ENCODE results near the gene CLSTN2. TPM values are rescaled to one million over a fixed set of nuclear protein-coding genes. Genes with fewer than 3 reads are reported as not detected.
A peak's percentile ranks its signal among the peaks of the same experiment; 100 is the strongest.

CLSTN2 gene
- total RNA-seq, 1 experiment from 2014 or later, result 0.84 TPM

- DNase-seq (ENCODE audit: low read depth), result no peak
Measured at GRCh38 chr3:140185375-140185774, 250.4 kb downstream of the CLSTN2 start.

GRCh38 chr3:140186421-140186920 is 251.5 kb downstream of the CLSTN2 start:
- DNase-seq (ENCODE audit: low read depth), result peak; percentile 50

DNA sequence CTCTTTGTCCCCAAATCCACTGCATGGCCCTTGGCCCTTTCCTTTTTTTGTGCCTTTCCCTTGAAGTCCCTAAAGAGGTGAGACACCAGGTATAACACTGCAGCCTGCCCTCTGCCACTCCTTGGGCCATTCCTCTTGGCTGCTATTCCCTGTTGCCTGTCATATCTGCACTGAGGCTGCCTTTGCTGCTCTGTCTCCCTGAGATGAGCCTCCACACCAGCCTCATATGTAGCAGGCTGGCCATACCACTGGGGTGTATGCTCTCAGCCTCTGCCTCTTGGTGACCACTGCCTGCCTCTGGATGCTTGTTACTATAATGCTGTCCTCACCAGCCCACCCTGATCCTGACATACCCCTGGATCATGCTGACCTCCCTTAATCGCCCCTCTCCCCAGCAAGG is 252.0 kb downstream of the CLSTN2 start:
- DNase-seq (ENCODE audit: low read depth), result no peak

DNA sequence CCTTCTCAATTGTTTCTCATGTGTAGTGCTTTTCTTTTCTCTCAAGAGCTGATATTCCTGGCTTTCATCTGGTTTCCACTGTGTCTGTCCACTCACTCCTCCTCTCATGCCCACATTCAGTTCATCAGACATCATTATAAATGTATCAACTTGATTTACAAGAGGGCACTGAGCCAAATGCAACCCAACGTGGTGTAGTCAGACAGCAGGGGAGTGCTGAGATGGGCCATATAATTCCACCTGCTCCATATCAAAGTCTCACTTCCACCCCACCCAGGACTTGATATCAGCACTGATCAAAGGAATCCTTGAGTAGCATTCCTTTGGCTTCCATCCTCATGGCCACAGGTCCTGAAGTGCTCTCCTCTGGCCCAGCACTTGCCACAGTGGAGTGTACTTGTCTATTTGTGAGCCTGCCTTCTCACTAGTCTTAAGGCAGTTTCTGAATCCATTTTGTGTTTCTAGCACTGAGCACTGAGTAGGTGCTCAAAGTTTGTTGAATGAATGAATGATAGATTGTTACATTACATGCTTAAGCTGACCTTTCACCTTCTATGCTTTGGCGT is 252.8 kb downstream of the CLSTN2 start:
- no peak for DNase-seq (ENCODE audit: low read depth)

GRCh38 chr3:140188285-140188684 is 253.3 kb downstream of the CLSTN2 start:
- DNase-seq (ENCODE audit: low read depth), result no peak

- DNase-seq (ENCODE audit: low read depth), result no peak
Measured at GRCh38 chr3:140189267-140189666, 254.3 kb downstream of the CLSTN2 start.

GRCh38 chr3:140189976-140190375 is 255.0 kb downstream of the CLSTN2 start:
- no peak for DNase-seq (ENCODE audit: low read depth)

GRCh38 chr3:140196970-140197369 is 262.0 kb downstream of the CLSTN2 start:
- no peak for DNase-seq (ENCODE audit: low read depth)

GRCh38 chr3:140198242-140198641 is 263.3 kb downstream of the CLSTN2 start:
- DNase-seq (ENCODE audit: low read depth), result no peak

GRCh38 chr3:140199008-140199407 is 264.0 kb downstream of the CLSTN2 start:
- DNase-seq (ENCODE audit: low read depth), result no peak

GRCh38 chr3:140199743-140200142 is 264.8 kb downstream of the CLSTN2 start:
- no peak for DNase-seq (ENCODE audit: low read depth)

DNA sequence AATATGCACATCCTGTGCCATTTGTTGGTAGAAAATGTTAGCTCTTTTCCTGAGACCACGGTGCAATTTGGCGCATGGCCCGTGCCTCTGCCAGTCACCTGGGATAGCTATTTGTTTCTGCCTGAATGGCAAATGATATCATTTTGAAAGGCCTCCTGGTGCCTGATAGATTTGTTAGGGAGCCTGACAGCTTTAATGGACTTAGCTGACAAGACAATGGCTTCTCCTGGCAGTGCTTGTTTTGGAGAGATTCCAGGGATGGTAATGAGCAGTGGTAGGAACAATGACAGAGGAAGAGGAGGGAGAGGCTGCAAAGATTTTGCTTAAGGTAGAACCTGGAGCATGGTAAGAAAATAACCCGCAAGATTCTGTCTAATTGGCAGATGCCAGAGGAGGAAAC is 268.5 kb downstream of the CLSTN2 start:
- DNase-seq (ENCODE audit: low read depth), result no peak

- no peak for DNase-seq (ENCODE audit: low read depth)
Measured at GRCh38 chr3:140204271-140204984, 269.4 kb downstream of the CLSTN2 start.

- no peak for DNase-seq (ENCODE audit: low read depth)
Measured at GRCh38 chr3:140205598-140205997, 270.6 kb downstream of the CLSTN2 start.

GRCh38 chr3:140206196-140207040 is 271.4 kb downstream of the CLSTN2 start:
- peak; percentile 64 for DNase-seq (ENCODE audit: low read depth)

GRCh38 chr3:140207541-140207940 is 272.6 kb downstream of the CLSTN2 start:
- no peak for DNase-seq (ENCODE audit: low read depth)

GRCh38 chr3:140216249-140216648 is 281.3 kb downstream of the CLSTN2 start:
- DNase-seq (ENCODE audit: low read depth), result peak; percentile 13

DNA sequence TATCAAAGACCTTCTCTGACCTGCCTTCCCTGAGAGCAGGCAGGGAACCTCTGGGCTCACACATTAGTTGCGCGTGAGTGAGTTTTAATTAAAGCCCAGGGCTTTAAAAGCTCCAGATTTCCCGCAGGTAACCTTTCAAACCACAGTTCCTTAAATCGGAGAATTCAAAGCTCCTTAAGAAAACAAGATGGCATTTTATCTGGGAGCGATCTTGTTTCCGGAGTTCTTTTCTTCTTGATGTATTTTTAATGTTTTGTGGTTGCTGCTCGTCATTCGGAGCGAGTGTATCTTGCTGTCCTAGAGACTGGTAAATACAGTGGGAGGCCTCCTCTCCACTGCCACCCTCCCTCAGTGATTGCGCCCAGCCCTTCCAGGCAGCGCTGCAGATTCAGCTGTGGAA is 284.3 kb downstream of the CLSTN2 start:
- DNase-seq (ENCODE audit: low read depth), result peak; percentile 28

GRCh38 chr3:140219923-140220452 is 285.0 kb downstream of the CLSTN2 start:
- peak; percentile 13 for DNase-seq (ENCODE audit: low read depth)

DNA sequence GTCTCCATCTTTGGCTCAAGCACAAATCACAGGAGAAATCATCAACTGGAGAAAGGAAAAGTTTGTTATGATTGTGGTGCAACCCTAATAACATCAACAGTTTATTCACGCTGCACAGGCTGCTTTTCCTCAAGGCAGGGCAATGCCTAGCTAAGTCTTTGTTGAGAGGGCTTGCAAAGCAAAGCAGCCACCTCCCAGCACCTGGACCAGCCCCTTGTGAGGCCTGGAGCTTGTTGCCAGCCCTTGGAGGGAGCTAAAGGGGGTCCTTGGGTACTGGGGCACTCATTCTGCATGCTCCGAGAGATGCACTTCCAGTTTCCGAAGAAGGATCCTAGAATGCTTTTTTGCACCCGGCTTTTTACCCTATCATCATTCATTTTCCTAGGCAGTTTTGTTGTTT is 288.2 kb downstream of the CLSTN2 start:
- no peak for DNase-seq (ENCODE audit: low read depth)

- DNase-seq (ENCODE audit: low read depth), result peak; percentile 44
Measured at GRCh38 chr3:140223631-140224030, 288.6 kb downstream of the CLSTN2 start.

DNA sequence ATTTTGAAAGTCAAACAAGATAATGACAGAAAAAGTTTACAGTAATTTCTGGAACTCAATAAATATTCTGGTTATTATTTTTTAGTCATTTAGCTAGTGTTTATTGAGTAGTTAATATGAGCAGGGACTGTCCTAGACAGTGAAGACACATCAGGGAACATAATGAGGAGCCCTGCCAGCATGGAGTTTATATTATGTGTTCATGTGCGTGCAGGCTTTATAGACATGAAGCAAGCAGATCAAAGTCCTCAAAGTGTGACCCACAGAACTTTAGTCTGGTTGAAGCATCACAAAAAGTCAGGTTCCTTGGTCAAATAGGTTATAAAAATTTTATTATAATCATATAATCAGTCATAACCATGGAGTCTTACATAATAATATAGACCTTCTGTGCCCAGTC is 289.3 kb downstream of the CLSTN2 start:
- no peak for DNase-seq (ENCODE audit: low read depth)

Data from RPMI7951 (cell line).